Epithelial cell of alveolus of lung (primary cell): ENCODE data around the gene KRT8. TPM values are rescaled to one million over a fixed set of nuclear protein-coding genes. Genes with fewer than 3 reads are reported as not detected.

Experiments
- total RNA-seq: library from RNA; depleted of rRNA; stranded (reverse); fragments of >200 nt; gene quantifications from 2 replicates; pipeline ENCODE4 v1.2.1, GENCODE V29; 2015

The KRT8 gene
- total RNA-seq, result 32.7 and 229 TPM in 2 replicates

DNA sequence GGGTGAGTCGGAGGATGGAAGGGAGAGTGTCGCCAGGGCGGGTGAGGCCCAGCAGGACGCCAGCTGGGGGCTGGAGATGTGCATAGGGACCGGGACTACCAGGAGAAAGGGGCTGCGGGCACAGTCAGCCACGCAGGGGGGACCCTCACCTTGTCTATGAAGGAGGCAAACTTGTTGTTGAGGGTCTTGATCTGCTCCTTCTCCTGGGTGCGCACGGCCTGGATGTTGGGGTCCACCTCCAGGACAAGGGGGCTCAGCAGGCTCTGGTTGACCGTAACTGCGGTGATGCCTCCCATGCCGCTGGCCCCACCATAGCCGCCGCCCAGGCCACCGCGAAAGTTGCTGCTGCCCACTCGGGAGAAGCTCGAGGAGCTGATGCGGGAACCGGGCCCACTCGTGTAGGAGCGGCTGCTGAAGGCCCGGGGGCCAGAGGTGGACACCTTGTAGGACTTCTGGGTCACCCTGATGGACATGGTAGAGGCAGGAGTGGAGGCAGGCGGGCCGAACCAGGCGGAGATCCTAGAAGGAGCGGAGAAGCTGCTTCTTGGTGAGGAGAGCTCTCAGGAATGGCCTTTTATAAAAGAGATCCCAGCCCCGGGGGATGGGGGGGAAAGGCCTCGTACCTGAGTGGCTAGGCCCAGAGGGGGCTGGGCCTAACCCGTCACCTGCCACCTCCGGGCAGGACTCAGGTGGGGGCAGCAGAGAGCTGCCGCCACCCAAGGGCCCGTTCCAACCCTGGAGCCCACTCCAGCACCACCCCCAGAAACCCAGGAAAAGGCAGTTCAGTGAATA is at the start of gene KRT8:
KRT8 (minus strand) TSS at position 568 of the 792 bp plus-strand sequence; CDS start at position 473, 95 bp downstream.

DNA sequence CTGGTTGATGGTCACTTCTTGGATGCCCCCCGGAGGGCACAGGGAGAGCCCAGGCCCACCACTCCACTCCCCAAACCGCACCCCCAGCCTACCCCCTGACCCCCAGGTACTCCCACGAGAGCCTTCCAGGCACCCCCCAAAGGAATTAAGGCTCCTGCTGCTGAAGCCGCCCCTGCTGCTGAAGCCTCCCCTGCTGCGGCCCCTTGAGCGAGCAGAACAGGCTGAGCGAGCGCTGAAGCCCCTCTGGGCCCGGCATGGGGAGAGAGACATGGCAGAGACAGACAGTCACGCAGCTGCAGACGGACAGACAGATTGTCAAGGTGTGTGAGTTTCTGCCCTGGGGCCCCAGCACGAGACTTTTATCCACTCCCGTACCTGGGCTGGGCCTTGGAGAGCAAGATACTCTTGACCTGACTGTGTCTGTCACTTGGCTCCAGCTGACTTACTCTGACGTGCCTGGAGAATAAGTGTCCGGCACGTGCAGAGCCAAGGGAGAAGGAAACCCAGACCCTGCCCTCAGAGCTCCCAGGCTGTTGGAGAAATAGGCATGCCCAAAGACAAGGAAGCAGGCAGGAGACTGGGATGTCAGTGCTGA is 56.1 kb downstream of the KRT8 start, which contains the start of gene KRT78:
KRT78 (minus strand) TSS at position 334 of the 595 bp plus-strand sequence; CDS start at position 270, 64 bp downstream.

Other genes starting within 250 kb of the KRT8 start
- not detected in 2 replicates for gene KRT1, start 224.7 kb downstream of the KRT8 start, total RNA-seq
- not detected in 2 replicates for gene KRT77, start 201.6 kb downstream of the KRT8 start, total RNA-seq
- gene KRT76, start 127.7 kb downstream of the KRT8 start, total RNA-seq, result not detected in 2 replicates
- not detected in 2 replicates for gene KRT3, start 109.0 kb downstream of the KRT8 start, total RNA-seq
- not detected in 2 replicates for gene KRT4, start 91.0 kb downstream of the KRT8 start, total RNA-seq
- gene KRT79, start 70.8 kb downstream of the KRT8 start, total RNA-seq, result not detected in 2 replicates
- not detected in 2 replicates for gene KRT78, start 56.1 kb downstream of the KRT8 start, total RNA-seq
- gene KRT18, start 44.0 kb upstream of the KRT8 start, total RNA-seq, result 40.2 and 303 TPM in 2 replicates
- gene EIF4B, start 101.4 kb upstream of the KRT8 start, total RNA-seq, result 476 and 883 TPM in 2 replicates
- gene TNS2, start 145.0 kb upstream of the KRT8 start, total RNA-seq, result 44.6 and 127 TPM in 2 replicates
- gene SPRYD3, start 174.3 kb upstream of the KRT8 start, total RNA-seq, result 9.3 and 25.7 TPM in 2 replicates
- 162 and 1,029 TPM in 2 replicates for gene IGFBP6, start 192.6 kb upstream of the KRT8 start, total RNA-seq
- gene SOAT2, start 198.4 kb upstream of the KRT8 start, total RNA-seq, result 0.48 TPM in 1 of 2 replicates, not detected in the other